Left ventricle myocardium inferior (tissue), 1 donor: ENCODE results near the gene ULBP1. TPM values are rescaled to one million over a fixed set of nuclear protein-coding genes. Genes with fewer than 3 reads are reported as not detected.
A peak's percentile ranks its signal among the peaks of the same experiment; 100 is the strongest.
"Not testable (repeated sequence)": the region's sequence is repeated elsewhere in the genome, so short reads cannot be mapped to it uniquely, and the experiment has no call there.

Source experiments
- DNase-seq: peaks from one replicate; pipeline ENCODE4 v3.0.0-alpha.2; 2020
- H3K27ac ChIP-seq: fragments of 200-600 bp; replicated peaks from 2 replicates; pipeline ENCODE4 v1.8.0; 2021
- H3K27me3 ChIP-seq: fragments of 200-600 bp; 2 replicates; pipeline ENCODE4 v1.8.0; 2021; ENCODE audit warnings: low read depth
- H3K36me3 ChIP-seq: fragments of 200-600 bp; 2 replicates; pipeline ENCODE4 v1.8.0; 2021
- H3K4me1 ChIP-seq: fragments of 200-600 bp; 2 replicates; pipeline ENCODE4 v1.8.0; 2021
- H3K4me3 ChIP-seq: fragments of 200-600 bp; 2 replicates; pipeline ENCODE4 v1.8.0; 2021; ENCODE audit warnings: mild to moderate bottlenecking, moderate library complexity
- H3K9me3 ChIP-seq: fragments of 200-600 bp; replicated peaks from 2 replicates; pipeline ENCODE4 v1.8.0; 2021
- CTCF ChIP-seq: fragments of 200-600 bp; IDR thresholded peaks from 2 replicates; pipeline ENCODE4 v1.8.0; 2021; ENCODE audit warnings: antibody characterized with exemption, mild to moderate bottlenecking, borderline replicate concordance
- intact Hi-C: fragments of 100-400 bp; cut with micrococcal nuclease; formaldehyde crosslinking; loops from one replicate; pipeline ENCODE4 v1.11.0; 2022
- total RNA-seq: library from RNA; stranded (reverse); fragmentation: NEBNext Ultra II Directional; extraction: Animal tissue kit (Norgen Biotek cat#: 25700); gene quantifications from one replicate; pipeline ENCODE4 v1.2.1, GENCODE V29; 2021
- donor health status: DM: no; HTN: yes; CAD: no; lungs with severe emphysema.

The ULBP1 gene
- total RNA-seq, 1 donor from 2014 or later, result 0.38 TPM

GRCh38 chr6:149935246-149935645, 28.5 kb upstream of the ULBP1 start:
- Histone ChIP-seq H3K4me3 (no peak overlapping the region), H3K27me3 (peaks cover 98% of the 10 kb centered on the region), H3K4me1 (peaks cover 12% of the 10 kb centered on the region), H3K36me3 (no peaks in the 10 kb centered on the region), H3K9me3 (no peaks in the 10 kb centered on the region), H3K27ac (no peak overlapping the region)
- TF ChIP-seq CTCF, result no peak
- intact Hi-C loops, result loop anchor here (2.0 kb wide), 1 partner anchor 82 kb away; no protein-coding TSS in a partner anchor
- DNase-seq, result no peak

- no peak for DNase-seq
- Histone ChIP-seq H3K9me3 (no peaks in the 10 kb centered on the region), H3K27me3 (peaks cover 98% of the 10 kb centered on the region), H3K36me3 (no peaks in the 10 kb centered on the region), H3K4me1 (peaks cover 12% of the 10 kb centered on the region), H3K4me3 (no peak overlapping the region), H3K27ac (no peak overlapping the region)
- intact Hi-C loops, result loop anchor here (2.0 kb wide), 1 partner anchor 81 kb away; no protein-coding TSS in a partner anchor
- no peak for TF ChIP-seq CTCF
Measured at GRCh38 chr6:149935668-149936067, 28.1 kb upstream of the ULBP1 start.

- H3K27ac ChIP-seq, result no peak overlapping the region
- H3K27me3 ChIP-seq, result peaks cover 96% of the 10 kb centered on the region
- peaks cover 21% of the 10 kb centered on the region for H3K4me1 ChIP-seq
- no peak for TF ChIP-seq CTCF
- H3K36me3 ChIP-seq, result no peaks in the 10 kb centered on the region
- intact Hi-C loops, result no loop called here
- no peak overlapping the region for H3K4me3 ChIP-seq
- no peaks in the 10 kb centered on the region for H3K9me3 ChIP-seq
- DNase-seq, result no peak
Measured at GRCh38 chr6:149936743-149937142, 27.0 kb upstream of the ULBP1 start.

GRCh38 chr6:149938013-149938570, 25.7 kb upstream of the ULBP1 start:
- DNase-seq, H3K36me3 ChIP-seq, intact Hi-C loops, H3K9me3 ChIP-seq, H3K27ac ChIP-seq: not testable (repeated sequence)
- peak overlapping the region; percentile 64 for H3K4me3 ChIP-seq
- H3K4me1 ChIP-seq, result peaks cover 29% of the 10 kb centered on the region
- H3K27me3 ChIP-seq, result peaks cover 90% of the 10 kb centered on the region

GRCh38 chr6:149938571-149939355, 25.0 kb upstream of the ULBP1 start:
- intact Hi-C loops, result no loop called here
- no peaks in the 10 kb centered on the region for H3K36me3 ChIP-seq
- TF ChIP-seq CTCF, result no peak
- DNase-seq, result no peak
- H3K4me3 ChIP-seq, result peak overlapping the region; percentile 64
- peaks cover 29% of the 10 kb centered on the region for H3K4me1 ChIP-seq
- H3K9me3 ChIP-seq, result no peaks in the 10 kb centered on the region
- H3K27ac ChIP-seq, result no peak overlapping the region
- H3K27me3 ChIP-seq, result peaks cover 83% of the 10 kb centered on the region

- H3K27me3 ChIP-seq, result peaks cover 80% of the 10 kb centered on the region
- H3K4me1 ChIP-seq, result peaks cover 29% of the 10 kb centered on the region
- no peak overlapping the region for H3K4me3 ChIP-seq
- intact Hi-C loops, result no loop called here
- no peak for DNase-seq
- no peak overlapping the region for H3K27ac ChIP-seq
- TF ChIP-seq CTCF, result no peak
- no peaks in the 10 kb centered on the region for H3K36me3 ChIP-seq
- H3K9me3 ChIP-seq, result no peaks in the 10 kb centered on the region
Measured at GRCh38 chr6:149939356-149939648, 24.4 kb upstream of the ULBP1 start.
